Uterus (tissue), 2 donors: Measurements from ENCODE around the gene PRKAA1.

Experiments
- POLR2A ChIP-seq, 2 donors: fragments of 450-650 bp; IDR thresholded peaks; one replicate each; pipeline ENCODE4 v1.6.1; 2016; ENCODE audit warnings: antibody characterized with exemption in 2 of 2, mild to moderate bottlenecking in 1 of 2, moderate library complexity in 1 of 2
- TF ChIP-seq, protein P1 (sequence below), 4 experiments: fragments of 200-600 bp in 2 of 4; fragments of 450-650 bp in 2 of 4; sonication (generic) in 2 of 4; IDR thresholded peaks; one replicate each; pipeline ENCODE4 v1.5.1; 2016 to 2019; ENCODE audit warnings: antibody characterized with exemption in 4 of 4, mild to moderate bottlenecking in 2 of 4, moderate library complexity in 1 of 4

DNA sequence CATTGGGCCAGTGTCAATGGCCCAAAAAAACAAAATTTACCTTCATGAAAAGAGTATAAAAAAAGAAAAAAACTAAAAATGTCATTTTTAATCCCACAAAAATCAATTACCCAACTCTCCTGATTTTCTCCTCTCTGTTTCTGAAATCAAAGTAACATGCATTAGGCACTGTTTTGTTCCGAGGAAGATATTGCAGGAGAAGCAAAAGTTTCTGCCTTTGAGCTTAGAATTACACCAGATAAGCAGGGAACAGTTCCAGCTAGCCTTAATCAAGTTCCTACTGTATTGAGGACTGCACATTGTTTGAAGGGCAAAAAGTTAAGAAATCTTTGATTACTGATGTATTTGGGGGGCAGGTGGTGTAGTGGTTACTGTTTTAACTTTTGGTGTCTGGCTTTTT is 1.1 kb upstream of the PRKAA1 start:
- TF ChIP-seq, protein P1, sequence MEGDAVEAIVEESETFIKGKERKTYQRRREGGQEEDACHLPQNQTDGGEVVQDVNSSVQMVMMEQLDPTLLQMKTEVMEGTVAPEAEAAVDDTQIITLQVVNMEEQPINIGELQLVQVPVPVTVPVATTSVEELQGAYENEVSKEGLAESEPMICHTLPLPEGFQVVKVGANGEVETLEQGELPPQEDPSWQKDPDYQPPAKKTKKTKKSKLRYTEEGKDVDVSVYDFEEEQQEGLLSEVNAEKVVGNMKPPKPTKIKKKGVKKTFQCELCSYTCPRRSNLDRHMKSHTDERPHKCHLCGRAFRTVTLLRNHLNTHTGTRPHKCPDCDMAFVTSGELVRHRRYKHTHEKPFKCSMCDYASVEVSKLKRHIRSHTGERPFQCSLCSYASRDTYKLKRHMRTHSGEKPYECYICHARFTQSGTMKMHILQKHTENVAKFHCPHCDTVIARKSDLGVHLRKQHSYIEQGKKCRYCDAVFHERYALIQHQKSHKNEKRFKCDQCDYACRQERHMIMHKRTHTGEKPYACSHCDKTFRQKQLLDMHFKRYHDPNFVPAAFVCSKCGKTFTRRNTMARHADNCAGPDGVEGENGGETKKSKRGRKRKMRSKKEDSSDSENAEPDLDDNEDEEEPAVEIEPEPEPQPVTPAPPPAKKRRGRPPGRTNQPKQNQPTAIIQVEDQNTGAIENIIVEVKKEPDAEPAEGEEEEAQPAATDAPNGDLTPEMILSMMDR (IDR thresholded peaks at IDR 0.05), result no peak
- TF ChIP-seq POLR2A (IDR thresholded peaks at IDR 0.05), result no peak
